Measurements from ENCODE around the gene OCRL. TPM values are rescaled to one million over a fixed set of nuclear protein-coding genes. Genes with fewer than 3 reads are reported as not detected.
A peak's percentile ranks its signal among the peaks of the same experiment; 100 is the strongest.

OCRL gene
- polyA plus RNA-seq, 1 experiment: 29.6 TPM

- no peak overlapping the region for H3K4me3 ChIP-seq (ENCODE audit: low read depth, low read length)
- TF ChIP-seq CTCF (IDR thresholded peaks at IDR 0.05; ENCODE audit: low read depth, low read length): no peak
- DNase-seq (ENCODE audit: low read depth, low spot score): no peak
- ChIA-PET CTCF (no interaction called here), POLR2A (no interaction called here)
- H3K27me3 ChIP-seq (ENCODE audit: control insufficient read depth, insufficient read depth, low read length): no peaks in the 10 kb centered on the region
- H3K27ac ChIP-seq (ENCODE audit: low read depth, low read length): no peak overlapping the region
- no peaks in the 10 kb centered on the region for H3K9me3 ChIP-seq (ENCODE audit: control insufficient read depth, insufficient read depth, low read length)
These were observed 8.9 kb upstream of the OCRL start for GRCh38 chrX:129531132-129531531.

GRCh38 chrX:129534816-129535578 is 5.1 kb upstream of the OCRL start:
- H3K27ac ChIP-seq (ENCODE audit: low read depth, low read length): no peak overlapping the region
- ChIA-PET CTCF (interaction anchor here (1.0 kb wide), 1 partner anchor 13 kb away, joined by 4 read pairs; no protein-coding TSS in a partner anchor), POLR2A (interaction anchor here (0.5 kb wide), 1 partner anchor 8 kb away, joined by 3 read pairs; no protein-coding TSS in a partner anchor)
- H3K4me3 ChIP-seq (ENCODE audit: low read depth, low read length): no peak overlapping the region
- TF ChIP-seq CTCF (IDR thresholded peaks at IDR 0.05; ENCODE audit: low read depth, low read length): no peak
- H3K9me3 ChIP-seq (ENCODE audit: control insufficient read depth, insufficient read depth, low read length): no peaks in the 10 kb centered on the region
- no peak for DNase-seq (ENCODE audit: low read depth, low spot score)
- H3K27me3 ChIP-seq (ENCODE audit: control insufficient read depth, insufficient read depth, low read length): no peaks in the 10 kb centered on the region

- ChIA-PET POLR2A (no interaction called here), CTCF (interaction anchor here (0.7 kb wide), 1 partner anchor 15 kb away, joined by 3 read pairs; no protein-coding TSS in a partner anchor)
- no peak for DNase-seq (ENCODE audit: low read depth, low spot score)
These were observed 694 bp downstream of the OCRL start for GRCh38 chrX:129540722-129541184.

GRCh38 chrX:129544780-129545179 is 4.7 kb downstream of the OCRL start:
- Histone ChIP-seq H3K27ac (ENCODE audit: low read depth, low read length) (no peak overlapping the region), H3K9me3 (ENCODE audit: control insufficient read depth, insufficient read depth, low read length) (no peaks in the 10 kb centered on the region), H3K27me3 (ENCODE audit: control insufficient read depth, insufficient read depth, low read length) (no peaks in the 10 kb centered on the region), H3K4me3 (ENCODE audit: low read depth, low read length) (no peak overlapping the region)
- CTCF ChIA-PET: no interaction called here
- no peak for DNase-seq (ENCODE audit: low read depth, low spot score)
- no peak for TF ChIP-seq CTCF (IDR thresholded peaks at IDR 0.05; ENCODE audit: low read depth, low read length)
- POLR2A ChIA-PET: no interaction called here

More at GRCh38 chrX:129540722-129541184, 694 bp downstream of the OCRL start:
- no peak for TF ChIP-seq CTCF (IDR thresholded peaks at IDR 0.05; ENCODE audit: low read depth, low read length)
- Histone ChIP-seq H3K4me3 (ENCODE audit: low read depth, low read length) (peak overlapping the region; percentile 70), H3K27ac (ENCODE audit: low read depth, low read length) (no peak overlapping the region), H3K9me3 (ENCODE audit: control insufficient read depth, insufficient read depth, low read length) (no peaks in the 10 kb centered on the region), H3K27me3 (ENCODE audit: control insufficient read depth, insufficient read depth, low read length) (no peaks in the 10 kb centered on the region)

- H3K27ac ChIP-seq (ENCODE audit: low read depth, low read length): no peak overlapping the region
- H3K4me3 ChIP-seq (ENCODE audit: low read depth, low read length): no peak overlapping the region
- CTCF ChIA-PET: no interaction called here
- H3K9me3 ChIP-seq (ENCODE audit: control insufficient read depth, insufficient read depth, low read length): no peaks in the 10 kb centered on the region
- no peak for TF ChIP-seq CTCF (IDR thresholded peaks at IDR 0.05; ENCODE audit: low read depth, low read length)
- H3K27me3 ChIP-seq (ENCODE audit: control insufficient read depth, insufficient read depth, low read length): no peaks in the 10 kb centered on the region
- POLR2A ChIA-PET: no interaction called here
- DNase-seq (ENCODE audit: low read depth, low spot score): no peak
These were observed 5.3 kb downstream of the OCRL start for GRCh38 chrX:129545408-129545807.
